Hematopoietic multipotent progenitor cell treated with erythropoietin and hydrocortisone succinate and interleukin-3 and kit ligand, for 6 days (in vitro differentiated cells): ENCODE data around the gene RAC2.
A peak's percentile ranks its signal among the peaks of the same experiment; 100 is the strongest.

Experiments used
- DNase-seq: peaks from one replicate; pipeline ENCODE4 v3.0.0-alpha.2; 2015

Gene RAC2

GRCh38 chr22:37218771-37219411 is 25.2 kb downstream of the RAC2 start:
- DNase-seq: no peak

GRCh38 chr22:37218399-37218770 is 25.7 kb downstream of the RAC2 start:
- DNase-seq: no peak

GRCh38 chr22:37215890-37216289 is 28.2 kb downstream of the RAC2 start:
- DNase-seq: no peak

- no peak for DNase-seq
These were observed 29.4 kb downstream of the RAC2 start for GRCh38 chr22:37214731-37215030.

DNA sequence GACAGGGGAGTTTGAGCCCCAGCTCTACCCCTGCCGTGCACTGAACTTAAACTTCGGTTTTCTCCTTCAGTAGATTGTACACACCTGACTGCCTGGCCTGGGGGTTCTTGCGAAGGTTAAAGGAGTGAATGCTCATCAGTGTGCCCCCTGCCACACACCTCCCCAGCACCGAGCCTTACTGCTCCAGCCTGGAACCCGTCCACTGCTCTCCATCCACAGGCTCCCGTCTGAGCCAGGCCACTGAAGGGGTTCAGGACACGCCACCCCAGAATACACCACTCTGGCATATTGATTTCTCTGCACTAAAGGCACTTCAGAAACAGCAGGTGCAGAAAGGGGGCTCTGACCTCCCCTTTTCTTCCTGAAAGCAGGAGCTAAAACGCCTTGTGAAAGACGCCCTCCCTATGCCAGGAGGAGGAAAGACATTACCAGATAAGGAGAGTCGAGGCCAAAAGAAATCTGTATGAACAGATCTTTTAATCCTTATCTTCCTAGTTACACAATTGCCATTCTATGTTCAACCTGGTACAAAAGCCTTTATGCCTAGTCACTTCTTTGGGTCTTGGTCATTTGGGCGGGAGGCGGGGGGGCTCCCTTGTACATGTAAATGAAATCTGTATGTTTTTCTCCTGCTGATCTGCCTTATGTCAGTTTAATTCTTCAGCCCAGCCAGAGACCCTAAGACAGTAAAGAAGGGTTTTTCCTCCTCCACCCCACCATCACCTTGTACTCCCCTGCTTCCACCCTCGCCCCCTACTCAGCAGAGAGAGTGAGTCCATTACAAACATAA is 29.9 kb downstream of the RAC2 start:
- DNase-seq: peak; percentile 59

DNA sequence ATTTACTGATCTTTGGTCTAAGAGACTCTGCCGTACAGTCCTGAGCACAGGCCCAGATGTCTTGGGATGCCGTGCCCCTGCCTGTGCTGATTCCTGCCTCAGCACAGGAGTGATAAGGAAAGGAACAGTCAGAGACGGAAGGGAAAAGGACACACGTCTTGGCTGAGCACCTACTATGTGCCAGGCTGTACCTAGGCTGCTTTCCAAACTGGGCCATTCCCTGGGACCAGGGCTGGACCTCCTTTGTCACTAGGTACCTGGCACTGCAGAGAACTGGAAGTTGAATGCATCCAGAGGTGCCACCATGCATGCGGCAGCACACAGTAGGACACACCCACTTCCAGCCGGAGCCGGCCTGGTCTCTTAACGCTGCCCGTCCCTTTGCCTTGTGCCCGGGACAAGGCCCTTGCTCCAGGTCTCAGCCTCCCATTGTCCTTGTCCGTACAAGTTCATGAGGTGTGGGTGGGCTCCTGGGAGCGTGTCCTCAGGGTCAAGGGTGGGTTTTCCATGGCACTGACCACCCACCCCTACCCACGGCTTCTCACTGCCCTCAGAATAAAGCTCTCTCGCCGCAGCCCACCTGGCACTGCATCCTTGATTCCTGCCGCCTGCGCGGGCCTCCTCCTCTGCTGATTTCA is 30.7 kb downstream of the RAC2 start:
- DNase-seq: no peak

- DNase-seq: no peak
These were observed 31.7 kb downstream of the RAC2 start, which contains the start of gene SSTR3 for GRCh38 chr22:37212174-37212906. Gene SSTR3 (minus strand): TSS chr22:37212477. CDS start chr22:37207803, 4,674 bp downstream.

GRCh38 chr22:37211866-37212173 is 32.2 kb downstream of the RAC2 start:
- no peak for DNase-seq

DNA sequence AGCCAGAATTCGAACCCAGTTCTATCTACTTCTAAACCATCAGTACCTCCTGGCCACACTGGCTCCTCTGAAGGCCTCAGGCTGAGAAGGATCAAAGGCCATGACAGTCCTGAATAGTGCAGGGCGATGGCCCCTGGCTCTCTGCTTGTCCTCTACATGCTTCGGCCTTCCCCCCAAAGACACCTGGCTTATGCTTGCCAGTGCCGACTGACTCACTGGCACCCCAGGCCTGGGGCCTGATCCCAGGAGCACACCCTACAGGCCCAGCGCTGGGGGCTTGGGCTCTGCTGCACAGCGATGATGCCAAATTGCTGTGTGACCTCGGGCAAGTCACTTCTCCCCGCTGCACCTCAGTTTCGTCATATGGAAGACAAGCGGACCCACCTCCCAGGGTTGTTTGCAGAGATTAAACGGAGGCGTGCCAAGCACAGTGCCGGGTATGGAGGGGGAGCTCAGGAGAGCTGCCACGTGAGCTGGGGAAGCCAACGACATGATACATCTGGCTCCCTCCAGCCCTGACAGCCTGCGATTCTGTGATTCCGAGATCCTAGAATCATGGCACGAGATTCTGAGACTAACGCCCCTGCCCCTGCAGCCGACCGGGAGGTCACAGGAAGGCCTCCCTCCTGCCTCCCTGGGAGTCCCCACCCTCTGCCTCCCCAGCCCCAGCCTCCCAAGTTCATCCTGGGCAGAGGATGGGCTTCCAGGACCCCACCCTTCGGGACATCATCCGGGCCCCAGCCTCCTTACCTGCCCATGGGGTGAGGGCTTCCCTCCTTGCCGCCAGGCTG is 32.8 kb downstream of the RAC2 start:
- DNase-seq: no peak

- DNase-seq: no peak
These were observed 33.8 kb downstream of the RAC2 start for GRCh38 chr22:37210041-37210803.

- DNase-seq: no peak
These were observed 34.8 kb downstream of the RAC2 start for GRCh38 chr22:37209140-37209845.

- DNase-seq: no peak
These were observed 35.5 kb downstream of the RAC2 start for GRCh38 chr22:37208401-37209139.

- DNase-seq: no peak
These were observed 36.1 kb downstream of the RAC2 start for GRCh38 chr22:37207981-37208380.

DNA sequence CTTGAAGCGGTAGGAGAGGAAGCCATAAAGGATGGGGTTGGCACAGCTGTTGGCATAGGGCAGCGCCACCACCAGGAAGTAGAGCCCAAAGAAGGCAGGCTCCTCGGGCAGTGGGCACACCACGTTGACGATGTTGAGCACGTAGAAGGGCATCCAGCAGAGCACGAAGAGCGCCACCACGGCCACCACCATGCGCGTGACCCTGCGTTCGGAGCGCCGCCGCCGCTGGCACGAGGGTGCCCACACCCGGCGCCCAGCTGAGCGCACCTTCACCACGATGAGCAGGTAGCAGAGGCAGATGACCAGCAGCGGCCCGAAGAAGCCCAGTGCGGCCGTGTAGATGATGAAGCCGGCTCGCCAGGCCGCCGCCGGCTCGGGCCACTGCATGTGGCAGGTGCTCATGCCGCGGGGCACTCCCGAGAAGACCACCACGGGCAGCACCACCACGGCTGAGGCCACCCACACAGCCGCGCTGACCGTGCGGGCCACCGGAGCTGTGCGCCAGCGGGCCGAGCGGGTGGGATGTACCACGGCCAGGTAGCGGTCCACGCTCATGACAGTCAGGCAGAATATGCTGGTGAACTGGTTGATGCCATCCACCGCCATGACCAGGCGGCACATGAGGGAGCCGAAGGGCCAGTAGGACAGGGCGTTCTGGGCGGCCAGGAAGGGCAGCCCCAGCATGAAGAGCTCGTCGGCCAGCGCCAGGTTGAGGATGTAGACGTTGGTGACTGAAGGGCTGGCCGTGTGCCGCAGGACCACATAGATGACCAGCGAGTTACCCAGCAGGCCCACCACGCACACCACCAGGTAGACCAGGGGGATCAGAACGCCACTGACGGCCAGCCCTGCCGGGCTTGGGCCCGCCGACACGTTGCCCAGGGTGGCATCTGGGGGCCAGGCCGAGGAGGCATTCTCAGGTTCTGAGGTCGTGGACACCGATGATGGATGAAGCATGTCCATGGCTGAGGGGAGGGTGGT is 36.9 kb downstream of the RAC2 start:
- DNase-seq: no peak

- no peak for DNase-seq
These were observed 37.8 kb downstream of the RAC2 start for GRCh38 chr22:37206118-37206840.

GRCh38 chr22:37205046-37205445 is 39.0 kb downstream of the RAC2 start:
- DNase-seq: no peak

DNA sequence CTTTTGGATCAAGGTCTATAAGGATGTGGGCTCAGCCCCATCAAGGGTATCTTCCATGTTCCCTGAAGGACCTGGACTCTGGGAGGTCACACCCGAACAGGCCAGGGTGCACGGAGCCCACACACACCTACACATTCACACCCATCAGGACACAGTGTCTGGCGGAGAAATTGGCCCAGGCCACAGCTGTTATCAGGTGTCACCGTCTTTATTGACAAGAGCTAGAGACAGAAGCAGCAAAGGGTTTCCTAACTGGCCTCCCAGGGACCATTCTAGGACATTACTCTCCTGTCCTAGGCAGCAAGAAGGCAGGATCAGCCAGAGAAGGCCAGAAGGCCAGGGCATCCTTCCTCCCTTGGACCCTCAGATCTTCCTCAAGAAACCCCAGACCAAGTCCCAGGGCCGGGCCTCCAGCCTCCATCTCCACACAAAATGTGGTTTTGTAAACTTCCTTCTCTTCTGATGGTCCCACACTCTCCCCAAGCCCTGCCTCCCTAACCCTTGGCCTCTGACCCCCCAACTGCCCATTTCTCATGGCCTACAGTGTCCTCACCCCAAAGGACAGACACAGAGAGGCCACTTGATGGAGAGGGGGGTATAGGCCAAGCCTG is 39.9 kb downstream of the RAC2 start:
- DNase-seq: no peak

- DNase-seq: no peak
These were observed 40.6 kb downstream of the RAC2 start for GRCh38 chr22:37203354-37204044.
